Measurements from ENCODE around the gene ZNF335. TPM values are rescaled to one million over a fixed set of nuclear protein-coding genes. Genes with fewer than 3 reads are reported as not detected.

The ZNF335 gene
- total and polyA plus RNA-seq, 2 of the 13 experiments (the other 11 are each of a cell fraction or from before 2014, with no cell fraction given): 9.7 to 13.7 TPM

DNA sequence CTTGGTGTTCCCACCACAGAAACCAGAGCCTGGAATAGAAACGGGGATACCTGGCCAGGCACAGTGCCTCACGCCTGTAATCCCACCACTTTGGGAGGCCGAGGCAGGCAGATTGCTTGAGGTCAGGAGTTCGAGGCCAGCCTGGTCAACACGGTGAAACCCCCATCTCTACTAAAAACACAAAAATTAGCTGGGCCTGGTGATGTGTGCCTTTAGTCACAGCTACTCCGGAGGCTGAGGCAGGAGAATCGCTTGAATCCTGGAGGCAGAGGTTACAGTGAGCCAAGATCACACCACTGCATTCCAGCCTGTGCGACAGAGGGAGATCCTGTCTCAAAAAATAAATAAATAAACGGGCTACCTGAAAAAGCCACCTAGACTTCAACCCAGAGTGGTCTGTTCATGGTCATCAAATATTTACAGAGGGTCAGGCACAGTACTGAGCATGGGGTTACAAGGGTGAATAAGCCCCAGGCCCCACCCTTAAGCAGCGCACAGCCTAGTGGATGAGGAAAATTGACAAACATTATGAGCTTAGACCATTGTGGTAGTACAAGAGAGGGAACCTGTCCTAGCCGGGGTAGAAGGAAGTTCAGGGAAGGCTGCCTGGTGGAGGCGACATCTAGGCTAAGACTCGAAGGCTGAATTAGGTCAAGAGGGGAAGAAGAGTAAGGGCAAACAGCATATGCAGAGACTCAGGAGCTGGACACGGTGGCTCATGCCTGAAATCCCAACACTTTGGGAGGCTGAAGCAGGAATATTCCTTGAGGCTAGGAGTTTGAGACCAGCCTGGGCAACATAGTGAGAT lies 44.7 kb downstream of the ZNF335 start (continued):
- TF ChIP-seq, protein P1, sequence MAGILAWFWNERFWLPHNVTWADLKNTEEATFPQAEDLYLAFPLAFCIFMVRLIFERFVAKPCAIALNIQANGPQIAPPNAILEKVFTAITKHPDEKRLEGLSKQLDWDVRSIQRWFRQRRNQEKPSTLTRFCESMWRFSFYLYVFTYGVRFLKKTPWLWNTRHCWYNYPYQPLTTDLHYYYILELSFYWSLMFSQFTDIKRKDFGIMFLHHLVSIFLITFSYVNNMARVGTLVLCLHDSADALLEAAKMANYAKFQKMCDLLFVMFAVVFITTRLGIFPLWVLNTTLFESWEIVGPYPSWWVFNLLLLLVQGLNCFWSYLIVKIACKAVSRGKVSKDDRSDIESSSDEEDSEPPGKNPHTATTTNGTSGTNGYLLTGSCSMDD (CRISPR knock-in tag; IDR thresholded peaks at IDR 0.05): no peak
- TF ChIP-seq, protein P2, sequence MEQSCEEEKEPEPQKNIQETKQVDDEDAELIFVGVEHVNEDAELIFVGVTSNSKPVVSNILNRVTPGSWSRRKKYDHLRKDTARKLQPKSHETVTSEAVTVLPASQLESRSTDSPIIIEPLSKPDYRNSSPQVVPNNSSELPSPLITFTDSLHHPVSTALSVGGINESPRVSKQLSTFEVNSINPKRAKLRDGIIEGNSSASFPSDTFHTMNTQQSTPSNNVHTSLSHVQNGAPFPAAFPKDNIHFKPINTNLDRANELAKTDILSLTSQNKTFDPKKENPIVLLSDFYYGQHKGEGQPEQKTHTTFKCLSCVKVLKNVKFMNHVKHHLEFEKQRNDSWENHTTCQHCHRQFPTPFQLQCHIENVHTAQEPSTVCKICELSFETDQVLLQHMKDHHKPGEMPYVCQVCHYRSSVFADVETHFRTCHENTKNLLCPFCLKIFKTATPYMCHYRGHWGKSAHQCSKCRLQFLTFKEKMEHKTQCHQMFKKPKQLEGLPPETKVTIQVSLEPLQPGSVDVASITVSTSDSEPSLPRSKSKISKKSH (CRISPR knock-in tag; IDR thresholded peaks at IDR 0.05; ENCODE audit: borderline replicate concordance): peak; percentile 78
- TF ChIP-seq ZNF17 (CRISPR knock-in tag; IDR thresholded peaks at IDR 0.05): no peak
- TF ChIP-seq TEAD2 (CRISPR knock-in tag; IDR thresholded peaks at IDR 0.05): no peak
- TF ChIP-seq, protein P3, sequence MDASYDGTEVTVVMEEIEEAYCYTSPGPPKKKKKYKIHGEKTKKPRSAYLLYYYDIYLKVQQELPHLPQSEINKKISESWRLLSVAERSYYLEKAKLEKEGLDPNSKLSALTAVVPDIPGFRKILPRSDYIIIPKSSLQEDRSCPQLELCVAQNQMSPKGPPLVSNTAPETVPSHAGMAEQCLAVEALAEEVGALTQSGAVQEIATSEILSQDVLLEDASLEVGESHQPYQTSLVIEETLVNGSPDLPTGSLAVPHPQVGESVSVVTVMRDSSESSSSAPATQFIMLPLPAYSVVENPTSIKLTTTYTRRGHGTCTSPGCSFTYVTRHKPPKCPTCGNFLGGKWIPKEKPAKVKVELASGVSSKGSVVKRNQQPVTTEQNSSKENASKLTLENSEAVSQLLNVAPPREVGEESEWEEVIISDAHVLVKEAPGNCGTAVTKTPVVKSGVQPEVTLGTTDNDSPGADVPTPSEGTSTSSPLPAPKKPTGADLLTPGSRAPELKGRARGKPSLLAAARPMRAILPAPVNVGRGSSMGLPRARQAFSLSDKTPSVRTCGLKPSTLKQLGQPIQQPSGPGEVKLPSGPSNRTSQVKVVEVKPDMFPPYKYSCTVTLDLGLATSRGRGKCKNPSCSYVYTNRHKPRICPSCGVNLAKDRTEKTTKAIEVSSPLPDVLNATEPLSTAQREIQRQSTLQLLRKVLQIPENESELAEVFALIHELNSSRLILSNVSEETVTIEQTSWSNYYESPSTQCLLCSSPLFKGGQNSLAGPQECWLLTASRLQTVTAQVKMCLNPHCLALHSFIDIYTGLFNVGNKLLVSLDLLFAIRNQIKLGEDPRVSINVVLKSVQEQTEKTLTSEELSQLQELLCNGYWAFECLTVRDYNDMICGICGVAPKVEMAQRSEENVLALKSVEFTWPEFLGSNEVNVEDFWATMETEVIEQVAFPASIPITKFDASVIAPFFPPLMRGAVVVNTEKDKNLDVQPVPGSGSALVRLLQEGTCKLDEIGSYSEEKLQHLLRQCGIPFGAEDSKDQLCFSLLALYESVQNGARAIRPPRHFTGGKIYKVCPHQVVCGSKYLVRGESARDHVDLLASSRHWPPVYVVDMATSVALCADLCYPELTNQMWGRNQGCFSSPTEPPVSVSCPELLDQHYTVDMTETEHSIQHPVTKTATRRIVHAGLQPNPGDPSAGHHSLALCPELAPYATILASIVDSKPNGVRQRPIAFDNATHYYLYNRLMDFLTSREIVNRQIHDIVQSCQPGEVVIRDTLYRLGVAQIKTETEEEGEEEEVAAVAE (CRISPR knock-in tag; IDR thresholded peaks at IDR 0.05; ENCODE audit: borderline replicate concordance): peak; percentile 65
- TF ChIP-seq NFIB (CRISPR knock-in tag; IDR thresholded peaks at IDR 0.05; ENCODE audit: borderline replicate concordance): no peak
- TF ChIP-seq, protein P4, sequence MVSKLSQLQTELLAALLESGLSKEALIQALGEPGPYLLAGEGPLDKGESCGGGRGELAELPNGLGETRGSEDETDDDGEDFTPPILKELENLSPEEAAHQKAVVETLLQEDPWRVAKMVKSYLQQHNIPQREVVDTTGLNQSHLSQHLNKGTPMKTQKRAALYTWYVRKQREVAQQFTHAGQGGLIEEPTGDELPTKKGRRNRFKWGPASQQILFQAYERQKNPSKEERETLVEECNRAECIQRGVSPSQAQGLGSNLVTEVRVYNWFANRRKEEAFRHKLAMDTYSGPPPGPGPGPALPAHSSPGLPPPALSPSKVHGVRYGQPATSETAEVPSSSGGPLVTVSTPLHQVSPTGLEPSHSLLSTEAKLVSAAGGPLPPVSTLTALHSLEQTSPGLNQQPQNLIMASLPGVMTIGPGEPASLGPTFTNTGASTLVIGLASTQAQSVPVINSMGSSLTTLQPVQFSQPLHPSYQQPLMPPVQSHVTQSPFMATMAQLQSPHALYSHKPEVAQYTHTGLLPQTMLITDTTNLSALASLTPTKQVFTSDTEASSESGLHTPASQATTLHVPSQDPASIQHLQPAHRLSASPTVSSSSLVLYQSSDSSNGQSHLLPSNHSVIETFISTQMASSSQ (IDR thresholded peaks at IDR 0.05; ENCODE audit: low read depth): peak; percentile 74
- TF ChIP-seq, protein P4 (CRISPR knock-in tag; IDR thresholded peaks at IDR 0.05; ENCODE audit: borderline replicate concordance): peak; percentile 78; the same call in 1 of the 2 replicates
- TF ChIP-seq, protein P5, sequence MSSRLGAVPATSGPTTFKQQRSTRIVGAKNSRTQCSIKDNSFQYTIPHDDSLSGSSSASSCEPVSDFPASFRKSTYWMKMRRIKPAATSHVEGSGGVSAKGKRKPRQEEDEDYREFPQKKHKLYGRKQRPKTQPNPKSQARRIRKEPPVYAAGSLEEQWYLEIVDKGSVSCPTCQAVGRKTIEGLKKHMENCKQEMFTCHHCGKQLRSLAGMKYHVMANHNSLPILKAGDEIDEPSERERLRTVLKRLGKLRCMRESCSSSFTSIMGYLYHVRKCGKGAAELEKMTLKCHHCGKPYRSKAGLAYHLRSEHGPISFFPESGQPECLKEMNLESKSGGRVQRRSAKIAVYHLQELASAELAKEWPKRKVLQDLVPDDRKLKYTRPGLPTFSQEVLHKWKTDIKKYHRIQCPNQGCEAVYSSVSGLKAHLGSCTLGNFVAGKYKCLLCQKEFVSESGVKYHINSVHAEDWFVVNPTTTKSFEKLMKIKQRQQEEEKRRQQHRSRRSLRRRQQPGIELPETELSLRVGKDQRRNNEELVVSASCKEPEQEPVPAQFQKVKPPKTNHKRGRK (CRISPR knock-in tag; IDR thresholded peaks at IDR 0.05): no peak
- no peak for TF ChIP-seq ISX (CRISPR knock-in tag; conservative IDR thresholded peaks at IDR 0.05)
- peak; percentile 43; the same call in 1 of the 2 replicates for TF ChIP-seq ZNF460 (CRISPR knock-in tag; IDR thresholded peaks at IDR 0.05; ENCODE audit: borderline replicate concordance)
- peak; percentile 41; the same call in 1 of the 2 replicates for TF ChIP-seq RORA (CRISPR knock-in tag; IDR thresholded peaks at IDR 0.05)
- peak; percentile 94 for TF ChIP-seq GFI1 (CRISPR knock-in tag; IDR thresholded peaks at IDR 0.05; ENCODE audit: borderline replicate concordance)
- peak; percentile 45; the same call in 1 of the 2 replicates for TF ChIP-seq SP2 (CRISPR knock-in tag; IDR thresholded peaks at IDR 0.05)
- TF ChIP-seq SP140L (CRISPR knock-in tag; IDR thresholded peaks at IDR 0.05; ENCODE audit: borderline replicate concordance): peak; percentile 87; the same call in 1 of the 2 replicates

Measured in HepG2 (cell line).